Panc1 (cell line): ENCODE measurements around the gene GPATCH8. TPM values are rescaled to one million over a fixed set of nuclear protein-coding genes. Genes with fewer than 3 reads are reported as not detected.

Source experiments
- ATAC-seq: fragments of 200-7000 bp; cut with Tn5 transposase; 2 replicates; pipeline ENCODE4 v1.9.1; 2020; ENCODE audit warnings: mild to moderate bottlenecking, moderate library complexity
- BruUV-seq: library from RNA; stranded (reverse); fragments of 400-500 nt; replicated peaks from 2 replicates; lab custom pipeline; 2021; lab: Mats Ljungman, UMichigan
- CTCF ChIA-PET: fragments of 300-600 bp; sonication (Branson Sonifier 250); formaldehyde crosslinking; loops from one replicate; lab custom pipeline; 2022; ENCODE audit warnings: antibody characterized with exemption; lab: Charles Lee
- POLR2A ChIA-PET: fragments of 300-600 bp; sonication (Branson Sonifier 250); formaldehyde crosslinking; loops from one replicate; lab custom pipeline; 2022; ENCODE audit warnings: antibody characterized with exemption; lab: Charles Lee
- DNase-seq: peaks from one replicate; pipeline ENCODE4 v3.0.0-alpha.2; 2010; ENCODE audit warnings: low read depth, low spot score
- H3K27ac ChIP-seq: 2 replicates; pipeline ENCODE4 v1.5.1; 2011; ENCODE audit warnings: mild to moderate bottlenecking, low read length, inconsistent platforms
- H3K27me3 ChIP-seq: fragments of 200-500 bp; sonication (Bioruptor generic); 2 replicates; pipeline ENCODE4 v1.6.0; 2014; ENCODE audit warnings: low read length, inconsistent platforms; ENCODE audit not compliant: control insufficient read depth, insufficient read depth
- H3K36me3 ChIP-seq: fragments of 200-500 bp; sonication (Bioruptor generic); 2 replicates; pipeline ENCODE4 v1.5.1; 2014; ENCODE audit warnings: inconsistent platforms, mild to moderate bottlenecking, low read length, moderate library complexity; ENCODE audit not compliant: control insufficient read depth, insufficient read depth
- H3K4me1 ChIP-seq: 2 replicates; pipeline ENCODE4 v1.5.1; 2011; ENCODE audit warnings: inconsistent platforms, mild to moderate bottlenecking, low read length, moderate library complexity; ENCODE audit not compliant: control insufficient read depth, insufficient read depth
- H3K4me3 ChIP-seq, 2 experiments: 2 replicates each; pipeline ENCODE4 v1.5.1; 2011 to 2012; ENCODE audit warnings: low read depth in 2 of 2, low read length in 2 of 2, mild to moderate bottlenecking in 2 of 2, inconsistent platforms in 1 of 2, moderate library complexity in 1 of 2
- H3K9me3 ChIP-seq: fragments of 200-500 bp; sonication (Bioruptor generic); 2 replicates; pipeline ENCODE4 v1.5.1; 2014; ENCODE audit warnings: low read depth, mild to moderate bottlenecking, inconsistent platforms, low read length, moderate library complexity; ENCODE audit not compliant: control insufficient read depth, insufficient read depth
- POLR2AphosphoS5 ChIP-seq: IDR thresholded peaks from 2 replicates; pipeline ENCODE4 v1.6.1; 2012; ENCODE audit warnings: mild to moderate bottlenecking, low read depth, low read length, moderate library complexity
- SIN3A ChIP-seq: IDR thresholded peaks from 2 replicates; pipeline ENCODE4 v1.6.1; 2012; ENCODE audit warnings: low read depth, mild to moderate bottlenecking, low read length, moderate library complexity, borderline replicate concordance; ENCODE audit not compliant: insufficient read depth
- TCF7L2 ChIP-seq: IDR thresholded peaks from 2 replicates; pipeline ENCODE4 v1.6.1; 2011; ENCODE audit warnings: mild to moderate bottlenecking, low read depth, low read length, inconsistent platforms
- in situ Hi-C: cut with HindIII; loops from 2 replicates; pipeline ENCODE4 v1.10.0; 2016; ENCODE audit warnings: low sequenced_read_pairs, low pct_unique_long_range_greater_than_20kb
- intact Hi-C: fragments of 100-400 bp; cut with micrococcal nuclease; formaldehyde crosslinking; loops from one replicate; pipeline ENCODE4 v1.10.0; 2022; ENCODE audit not compliant: unreplicated experiment
- total RNA-seq: library from RNA; stranded (reverse); gene quantifications from one replicate; pipeline ENCODE4 v1.2.1, GENCODE V29; 2021; ENCODE audit not compliant: unreplicated experiment
- TF ChIP-seq, protein P1 (sequence below), 2 experiments: IDR thresholded peaks; 2 replicates each; pipeline ENCODE4 v1.6.1; 2011 to 2012; ENCODE audit warnings: low read depth in 2 of 2, control low read depth in 1 of 2, low read length in 1 of 2, mild to moderate bottlenecking in 1 of 2, moderate library complexity in 1 of 2; ENCODE audit not compliant: insufficient read depth in 1 of 2
- TF ChIP-seq, protein P2 (sequence below): fragments of 450-650 bp; IDR thresholded peaks from 2 replicates; pipeline ENCODE4 v1.5.1; 2017; ENCODE audit warnings: mild to moderate bottlenecking

The GPATCH8 gene
- total RNA-seq, 1 experiment from 2014 or later: 30.8 TPM

DNA sequence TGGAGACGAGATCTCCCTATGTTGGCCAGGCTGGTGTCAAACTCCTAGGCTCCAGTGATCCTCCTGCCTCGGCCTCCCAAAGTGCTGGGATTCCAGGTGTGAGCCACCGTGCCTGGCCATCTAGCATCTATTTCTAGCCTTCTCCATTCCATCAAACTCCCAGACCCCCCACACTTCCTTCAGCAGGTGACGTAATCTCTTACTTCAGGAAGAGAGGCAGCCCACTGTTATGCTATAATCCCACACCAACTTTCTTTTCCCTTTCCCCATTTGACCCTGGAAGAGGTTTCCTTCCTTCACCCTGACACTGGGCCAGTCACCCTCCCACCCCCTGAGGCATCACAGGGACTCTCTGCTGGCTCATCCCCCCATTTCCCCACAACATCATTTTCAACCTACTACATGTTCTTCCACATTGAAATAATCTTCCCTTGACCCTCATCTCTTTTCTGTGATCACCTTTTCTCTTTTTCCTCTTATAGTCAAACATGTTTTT, 121.3 kb downstream of the GPATCH8 start:
- Histone ChIP-seq H3K4me3 (no peak overlapping the region), H3K9me3 (no peaks in the 10 kb centered on the region), H3K36me3 (no peaks in the 10 kb centered on the region), H3K27me3 (no peaks in the 10 kb centered on the region), H3K4me1 (peaks cover 2% of the 10 kb centered on the region; the same call in 1 of the 2 replicates), H3K27ac (no peak overlapping the region)
- TF ChIP-seq SIN3A (no peak), TCF7L2 (no peak), POLR2AphosphoS5 (no peak)
- TF ChIP-seq, protein P1, sequence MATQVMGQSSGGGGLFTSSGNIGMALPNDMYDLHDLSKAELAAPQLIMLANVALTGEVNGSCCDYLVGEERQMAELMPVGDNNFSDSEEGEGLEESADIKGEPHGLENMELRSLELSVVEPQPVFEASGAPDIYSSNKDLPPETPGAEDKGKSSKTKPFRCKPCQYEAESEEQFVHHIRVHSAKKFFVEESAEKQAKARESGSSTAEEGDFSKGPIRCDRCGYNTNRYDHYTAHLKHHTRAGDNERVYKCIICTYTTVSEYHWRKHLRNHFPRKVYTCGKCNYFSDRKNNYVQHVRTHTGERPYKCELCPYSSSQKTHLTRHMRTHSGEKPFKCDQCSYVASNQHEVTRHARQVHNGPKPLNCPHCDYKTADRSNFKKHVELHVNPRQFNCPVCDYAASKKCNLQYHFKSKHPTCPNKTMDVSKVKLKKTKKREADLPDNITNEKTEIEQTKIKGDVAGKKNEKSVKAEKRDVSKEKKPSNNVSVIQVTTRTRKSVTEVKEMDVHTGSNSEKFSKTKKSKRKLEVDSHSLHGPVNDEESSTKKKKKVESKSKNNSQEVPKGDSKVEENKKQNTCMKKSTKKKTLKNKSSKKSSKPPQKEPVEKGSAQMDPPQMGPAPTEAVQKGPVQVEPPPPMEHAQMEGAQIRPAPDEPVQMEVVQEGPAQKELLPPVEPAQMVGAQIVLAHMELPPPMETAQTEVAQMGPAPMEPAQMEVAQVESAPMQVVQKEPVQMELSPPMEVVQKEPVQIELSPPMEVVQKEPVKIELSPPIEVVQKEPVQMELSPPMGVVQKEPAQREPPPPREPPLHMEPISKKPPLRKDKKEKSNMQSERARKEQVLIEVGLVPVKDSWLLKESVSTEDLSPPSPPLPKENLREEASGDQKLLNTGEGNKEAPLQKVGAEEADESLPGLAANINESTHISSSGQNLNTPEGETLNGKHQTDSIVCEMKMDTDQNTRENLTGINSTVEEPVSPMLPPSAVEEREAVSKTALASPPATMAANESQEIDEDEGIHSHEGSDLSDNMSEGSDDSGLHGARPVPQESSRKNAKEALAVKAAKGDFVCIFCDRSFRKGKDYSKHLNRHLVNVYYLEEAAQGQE (IDR thresholded peaks at IDR 0.05; ENCODE audit: insufficient read depth in 1 of 2, low read depth in 2 of 2, low read length in 1 of 2): no peak
- TF ChIP-seq, protein P2, sequence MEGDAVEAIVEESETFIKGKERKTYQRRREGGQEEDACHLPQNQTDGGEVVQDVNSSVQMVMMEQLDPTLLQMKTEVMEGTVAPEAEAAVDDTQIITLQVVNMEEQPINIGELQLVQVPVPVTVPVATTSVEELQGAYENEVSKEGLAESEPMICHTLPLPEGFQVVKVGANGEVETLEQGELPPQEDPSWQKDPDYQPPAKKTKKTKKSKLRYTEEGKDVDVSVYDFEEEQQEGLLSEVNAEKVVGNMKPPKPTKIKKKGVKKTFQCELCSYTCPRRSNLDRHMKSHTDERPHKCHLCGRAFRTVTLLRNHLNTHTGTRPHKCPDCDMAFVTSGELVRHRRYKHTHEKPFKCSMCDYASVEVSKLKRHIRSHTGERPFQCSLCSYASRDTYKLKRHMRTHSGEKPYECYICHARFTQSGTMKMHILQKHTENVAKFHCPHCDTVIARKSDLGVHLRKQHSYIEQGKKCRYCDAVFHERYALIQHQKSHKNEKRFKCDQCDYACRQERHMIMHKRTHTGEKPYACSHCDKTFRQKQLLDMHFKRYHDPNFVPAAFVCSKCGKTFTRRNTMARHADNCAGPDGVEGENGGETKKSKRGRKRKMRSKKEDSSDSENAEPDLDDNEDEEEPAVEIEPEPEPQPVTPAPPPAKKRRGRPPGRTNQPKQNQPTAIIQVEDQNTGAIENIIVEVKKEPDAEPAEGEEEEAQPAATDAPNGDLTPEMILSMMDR: no peak
- no TSS peak for BruUV-seq
- intact Hi-C loops (no loop called here), in situ Hi-C loops (no loop called here)
- ChIA-PET POLR2A (interaction anchor here (0.6 to 0.7 kb wide), 2 partner anchors 198 to 444 kb away, joined by 4 to 5 read pairs; no protein-coding TSS in a partner anchor), CTCF (no interaction called here)
- DNase-seq (no peak), ATAC-seq (no peak)

DNA sequence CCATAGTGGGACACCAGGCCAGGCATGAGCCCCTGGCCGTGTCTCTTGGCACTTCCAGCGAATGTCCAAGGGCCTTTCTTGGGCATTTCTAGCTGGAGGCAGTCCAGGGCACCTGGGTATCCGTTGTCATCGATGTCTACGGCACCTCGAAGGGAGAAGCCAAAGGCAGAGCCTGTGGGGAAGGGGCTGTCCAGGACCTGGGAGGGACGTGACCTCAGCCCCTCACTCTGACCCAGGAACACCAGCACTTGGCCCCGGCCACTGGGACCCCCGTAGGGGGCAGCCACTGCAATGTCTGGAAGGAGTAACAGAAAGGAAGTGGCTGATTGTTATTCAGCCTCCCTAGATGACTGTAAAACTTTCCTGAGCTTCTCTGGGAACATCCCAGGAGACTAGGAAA, 122.4 kb downstream of the GPATCH8 start:
- CTCF ChIA-PET: interaction anchor here (0.6 kb wide), 1 partner anchor 36 kb away, joined by 4 read pairs; no protein-coding TSS in a partner anchor

More for the DNA sequence above, 122.4 kb downstream of the GPATCH8 start:
- DNase-seq: no peak
- BruUV-seq: no TSS peak
- Histone ChIP-seq H3K27ac (no peak overlapping the region), H3K4me3 (no peak overlapping the region), H3K27me3 (no peaks in the 10 kb centered on the region), H3K9me3 (no peaks in the 10 kb centered on the region), H3K36me3 (no peaks in the 10 kb centered on the region), H3K4me1 (no peaks in the 10 kb centered on the region)
- in situ Hi-C loops: no loop called here
- ATAC-seq: no peak
- POLR2A ChIA-PET: no interaction called here
- TF ChIP-seq SIN3A (no peak), POLR2AphosphoS5 (no peak), TCF7L2 (no peak)
- TF ChIP-seq, protein P1 (IDR thresholded peaks at IDR 0.05; ENCODE audit: insufficient read depth in 1 of 2, low read depth in 2 of 2, low read length in 1 of 2): no peak
- TF ChIP-seq, protein P2: no peak
- intact Hi-C loops: no loop called here
